ENCODE measurements around the gene DMC1. TPM values are rescaled to one million over a fixed set of nuclear protein-coding genes. Genes with fewer than 3 reads are reported as not detected.
A peak's percentile ranks its signal among the peaks of the same experiment; 100 is the strongest.

The DMC1 gene
- total and polyA plus RNA-seq, 2 of the 4 experiments (the other 2 are of a cell fraction), result 0.18 to 0.38 TPM

- Histone ChIP-seq H3K4me3 (ENCODE audit: insufficient read depth, low read depth, low read length) (no peak overlapping the region), H3K4ac (ENCODE audit: low read depth, low read length) (no peak overlapping the region), H4K91ac (ENCODE audit: insufficient read depth, low read depth, low read length) (no peak overlapping the region), H3K14ac (replicated peaks; ENCODE audit: low read depth, low read length) (no peak overlapping the region), H3K23ac (ENCODE audit: low read depth, low read length) (no peak overlapping the region), H3K79me1 (ENCODE audit: low read depth in 1 of 2, low read length in 2 of 2) (peaks cover 34 to 66% of the 10 kb centered on the region in 2 experiments), H2BK5ac (ENCODE audit: low read depth, low read length, poor library complexity, severe bottlenecking) (no peak overlapping the region), H2AK9ac (replicated peaks; ENCODE audit: low read depth, low read length, poor library complexity) (no peak overlapping the region), H3K9me1 (ENCODE audit: insufficient read depth, low read length) (peaks cover 18% of the 10 kb centered on the region), H2BK120ac (ENCODE audit: low read depth, low read length) (no peak overlapping the region), H2AK5ac (ENCODE audit: low read depth, low read length) (no peak overlapping the region), H3K56ac (ENCODE audit: extremely low read depth, insufficient read depth, low read length) (no peak overlapping the region), H4K20me1 (ENCODE audit: insufficient read depth, low read length) (peaks cover 74% of the 10 kb centered on the region), H2BK20ac (ENCODE audit: low read depth, low read length) (no peak overlapping the region), H2BK15ac (ENCODE audit: low read depth, low read length) (no peak overlapping the region), H4K5ac (ENCODE audit: low read depth, low read length) (no peak overlapping the region), H3K27me3 (ENCODE audit: control insufficient read depth, insufficient read depth, low read length) (no peaks in the 10 kb centered on the region), H3K27ac (ENCODE audit: insufficient read depth, low read length) (no peak overlapping the region), H3K9ac (ENCODE audit: low read depth, low read length) (no peak overlapping the region), H3K4me2 (ENCODE audit: low read depth, low read length) (no peak overlapping the region), H4K8ac (ENCODE audit: low read depth in 2 of 2, low read length in 2 of 2) (no peak overlapping the region), H2AFZ (replicated peaks; ENCODE audit: low read length, poor library complexity) (no peak overlapping the region), H3K36me3 (ENCODE audit: control insufficient read depth, insufficient read depth, low read length) (peaks cover 59% of the 10 kb centered on the region), H3K4me1 (ENCODE audit: control insufficient read depth, insufficient read depth, low read length) (peaks cover 16% of the 10 kb centered on the region), H3K18ac (ENCODE audit: low read depth, low read length) (no peak overlapping the region), H3K9me3 (ENCODE audit: control insufficient read depth, insufficient read depth, low read length) (no peaks in the 10 kb centered on the region)
- DNase-seq, result no peak
- intact Hi-C loops (cut with micrococcal nuclease), result no loop called here
- dilution Hi-C loops (cut with HindIII; ENCODE audit: low sequenced_read_pairs, unreplicated experiment), result no loop called here
- ChIA-PET CTCF (no interaction called here), POLR2A (ENCODE audit: unreplicated experiment) (no interaction called here)
- TF ChIP-seq ELK1 (IDR thresholded peaks at IDR 0.05; ENCODE audit: borderline replicate concordance, low read depth, low read length), result no peak
- TF ChIP-seq MXI1 (IDR thresholded peaks at IDR 0.05; ENCODE audit: borderline replicate concordance, low read depth, low read length), result no peak
- TF ChIP-seq CEBPB (IDR thresholded peaks at IDR 0.05; ENCODE audit: low read depth, low read length), result no peak
- no peak for TF ChIP-seq BHLHE40 (IDR thresholded peaks at IDR 0.05; ENCODE audit: low read depth, low read length)
- no peak for TF ChIP-seq FOS (IDR thresholded peaks at IDR 0.05; ENCODE audit: low read depth, low read length)
- no peak for TF ChIP-seq SMC3 (IDR thresholded peaks at IDR 0.05; ENCODE audit: low read depth, low read length)
- no peak for TF ChIP-seq RAD21 (IDR thresholded peaks at IDR 0.05; ENCODE audit: low read length)
- no peak for TF ChIP-seq CTCF (conservative IDR thresholded peaks at IDR 0.05; ENCODE audit: low read depth, low read length)
- TF ChIP-seq POLR2A (IDR thresholded peaks at IDR 0.05; ENCODE audit: low read depth, low read length), result peak; percentile 35; the same call in 1 of the 2 replicates
- in situ Hi-C loops (cut with MboI; ENCODE audit: low sequenced_read_pairs), result no loop called here
- no CpG with 5 or more reads among the region's 6 CpGs for WGBS, 2 experiments (ENCODE audit: extremely low coverage in 2 of 2, insufficient read length in 1 of 2)
- BruUV-seq (replicated peaks), result TSS peak; percentile 99
- no peak for ATAC-seq (ENCODE audit: low read depth)
These were observed 87.2 kb downstream of the DMC1 start for GRCh38 chr22:38482662-38483308.
